ENCODE measurements around the gene ANKRD28. TPM values are rescaled to one million over a fixed set of nuclear protein-coding genes. Genes with fewer than 3 reads are reported as not detected.

The ANKRD28 gene
- total RNA-seq, 2 experiments from 2014 or later, result 52.9 to 59.9 TPM

DNA sequence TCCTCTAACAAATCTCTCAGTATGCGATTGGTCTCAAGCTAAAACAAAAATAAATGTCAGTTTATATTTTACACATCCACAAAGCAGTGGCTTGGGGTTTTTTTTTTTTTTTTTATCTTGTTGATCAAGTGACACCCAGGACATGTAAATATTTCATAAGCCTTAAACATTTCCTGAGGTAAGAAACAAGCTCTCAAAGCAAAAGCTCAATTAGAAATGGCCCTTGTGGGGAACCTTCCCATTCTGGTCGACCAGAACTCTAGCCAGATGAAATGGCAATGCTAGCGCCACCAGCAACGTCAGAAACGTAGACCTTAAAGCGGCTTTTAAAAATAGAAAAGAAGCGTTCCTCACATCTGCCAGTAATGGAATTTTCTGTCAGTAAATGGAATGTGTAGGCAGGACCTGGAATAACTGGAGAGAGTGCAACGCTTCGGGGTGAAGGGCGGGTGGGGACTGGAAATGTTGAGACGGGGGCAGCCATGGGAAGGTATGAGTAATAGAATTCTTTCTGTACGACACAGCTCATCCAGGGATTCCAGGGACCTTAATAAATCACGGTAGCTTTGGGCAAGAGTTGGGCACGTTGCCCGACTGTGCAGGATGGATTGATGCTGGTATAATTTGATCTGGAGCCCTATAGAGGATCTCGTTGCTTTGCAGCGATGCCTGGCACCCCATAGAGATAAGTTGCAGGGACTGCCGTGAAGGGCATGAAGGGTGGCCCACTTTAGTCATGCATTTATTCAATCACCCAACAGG lies 151.9 kb downstream of the ANKRD28 start:
- Histone ChIP-seq H3K4me2 (ENCODE audit: low read length) (no peak overlapping the region), H3K4me1 (ENCODE audit: insufficient read depth, low read length, poor library complexity, severe bottlenecking) (peaks cover 17% of the 10 kb centered on the region)
- intact Hi-C loops (cut with micrococcal nuclease; ENCODE audit: unreplicated experiment), result no loop called here

DNA sequence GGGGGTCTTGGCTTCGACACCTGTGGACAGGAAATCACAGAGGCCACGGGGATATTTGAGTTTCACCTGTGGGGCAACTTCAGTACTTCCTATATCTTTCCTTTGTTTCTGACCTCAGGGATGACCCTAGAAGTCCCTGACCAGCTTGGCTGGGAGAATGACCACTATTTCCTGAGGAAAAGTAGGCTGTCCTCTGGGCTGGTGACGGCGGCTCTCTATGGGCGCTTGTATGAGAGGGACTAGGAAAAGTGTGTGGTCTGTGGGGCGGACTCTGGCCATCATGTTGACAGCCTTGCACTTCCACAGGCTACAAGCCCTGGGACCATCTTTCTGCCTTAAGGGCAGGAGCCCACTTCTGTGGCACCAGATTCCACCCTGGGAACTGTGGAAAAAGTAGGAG lies 152.5 kb downstream of the ANKRD28 start:
- Histone ChIP-seq H3K4me2 (ENCODE audit: low read length) (no peak overlapping the region), H3K9me2 (ENCODE audit: insufficient read depth, low read length) (no peaks in the 10 kb centered on the region), H4K20me1 (ENCODE audit: insufficient read depth, low read length) (no peaks in the 10 kb centered on the region), H3K36me3 (ENCODE audit: insufficient read depth, low read length) (no peaks in the 10 kb centered on the region), H3K79me2 (ENCODE audit: insufficient read depth, low read depth, low read length) (no peaks in the 10 kb centered on the region), H3K27ac (ENCODE audit: low read depth, low read length, poor library complexity, severe bottlenecking) (no peak overlapping the region), H3K9me3 (ENCODE audit: low read length) (no peaks in the 10 kb centered on the region), H3K4me3 (ENCODE audit: low read depth, low read length, poor library complexity, severe bottlenecking) (no peak overlapping the region), H2AFZ (ENCODE audit: low read length) (no peak overlapping the region), H3K4me1 (ENCODE audit: insufficient read depth, low read length, poor library complexity, severe bottlenecking) (peaks cover 17% of the 10 kb centered on the region)
- CTCF ChIA-PET (ENCODE audit: unreplicated experiment), result no interaction called here
- POLR2A ChIA-PET, result interaction anchor here (1.1 kb wide), 1 partner anchor 17 kb away, joined by 3 read pairs; no protein-coding TSS in a partner anchor
- no peak for TF ChIP-seq EZH2phosphoT487 (IDR thresholded peaks at IDR 0.05; ENCODE audit: borderline replicate concordance, low read depth, low read length)
- TF ChIP-seq, protein P1, sequence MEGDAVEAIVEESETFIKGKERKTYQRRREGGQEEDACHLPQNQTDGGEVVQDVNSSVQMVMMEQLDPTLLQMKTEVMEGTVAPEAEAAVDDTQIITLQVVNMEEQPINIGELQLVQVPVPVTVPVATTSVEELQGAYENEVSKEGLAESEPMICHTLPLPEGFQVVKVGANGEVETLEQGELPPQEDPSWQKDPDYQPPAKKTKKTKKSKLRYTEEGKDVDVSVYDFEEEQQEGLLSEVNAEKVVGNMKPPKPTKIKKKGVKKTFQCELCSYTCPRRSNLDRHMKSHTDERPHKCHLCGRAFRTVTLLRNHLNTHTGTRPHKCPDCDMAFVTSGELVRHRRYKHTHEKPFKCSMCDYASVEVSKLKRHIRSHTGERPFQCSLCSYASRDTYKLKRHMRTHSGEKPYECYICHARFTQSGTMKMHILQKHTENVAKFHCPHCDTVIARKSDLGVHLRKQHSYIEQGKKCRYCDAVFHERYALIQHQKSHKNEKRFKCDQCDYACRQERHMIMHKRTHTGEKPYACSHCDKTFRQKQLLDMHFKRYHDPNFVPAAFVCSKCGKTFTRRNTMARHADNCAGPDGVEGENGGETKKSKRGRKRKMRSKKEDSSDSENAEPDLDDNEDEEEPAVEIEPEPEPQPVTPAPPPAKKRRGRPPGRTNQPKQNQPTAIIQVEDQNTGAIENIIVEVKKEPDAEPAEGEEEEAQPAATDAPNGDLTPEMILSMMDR (conservative IDR thresholded peaks at IDR 0.05; ENCODE audit: low read length), result no peak
- intact Hi-C loops (cut with micrococcal nuclease; ENCODE audit: unreplicated experiment), result no loop called here
- no TSS peak for BruUV-seq (replicated peaks)
- no peak for DNase-seq (ENCODE audit: low spot score)

More for the DNA sequence above, 151.9 kb downstream of the ANKRD28 start:
- no peak for DNase-seq (ENCODE audit: low spot score)
- CTCF ChIA-PET (ENCODE audit: unreplicated experiment), result no interaction called here
- Histone ChIP-seq H3K79me2 (ENCODE audit: insufficient read depth, low read depth, low read length) (no peaks in the 10 kb centered on the region), H3K36me3 (ENCODE audit: insufficient read depth, low read length) (no peaks in the 10 kb centered on the region), H3K4me3 (ENCODE audit: low read depth, low read length, poor library complexity, severe bottlenecking) (no peak overlapping the region), H3K27ac (ENCODE audit: low read depth, low read length, poor library complexity, severe bottlenecking) (no peak overlapping the region), H3K9me3 (ENCODE audit: low read length) (no peaks in the 10 kb centered on the region), H4K20me1 (ENCODE audit: insufficient read depth, low read length) (no peaks in the 10 kb centered on the region), H2AFZ (ENCODE audit: low read length) (no peak overlapping the region), H3K9me2 (ENCODE audit: insufficient read depth, low read length) (no peaks in the 10 kb centered on the region)
- TF ChIP-seq, protein P1 (conservative IDR thresholded peaks at IDR 0.05; ENCODE audit: low read length), result no peak
- no peak for TF ChIP-seq EZH2phosphoT487 (IDR thresholded peaks at IDR 0.05; ENCODE audit: borderline replicate concordance, low read depth, low read length)
- no TSS peak for BruUV-seq (replicated peaks)
- POLR2A ChIA-PET, result interaction anchor here (1.1 kb wide), 1 partner anchor 17 kb away, joined by 3 read pairs; no protein-coding TSS in a partner anchor

DNA sequence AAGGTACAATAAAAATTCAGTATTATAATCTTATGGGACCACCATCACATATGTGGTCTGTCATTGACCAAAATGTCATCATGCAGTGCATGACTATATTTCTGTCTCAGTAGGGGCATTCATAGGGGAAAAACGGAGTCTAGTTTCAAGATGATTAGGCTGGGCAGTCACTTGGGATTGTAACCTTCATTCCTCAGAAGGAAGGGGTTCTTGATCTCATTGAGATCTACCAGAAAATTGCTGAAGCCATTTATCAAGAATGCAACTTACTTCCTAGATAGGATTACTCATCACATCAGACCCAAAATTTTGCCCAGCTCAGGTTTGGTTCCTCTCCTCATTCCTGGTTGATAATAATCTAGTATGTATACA lies 158.9 kb downstream of the ANKRD28 start:
- CTCF ChIA-PET (ENCODE audit: unreplicated experiment), result no interaction called here
- TF ChIP-seq, protein P1 (conservative IDR thresholded peaks at IDR 0.05; ENCODE audit: low read length), result no peak
- TF ChIP-seq EZH2phosphoT487 (IDR thresholded peaks at IDR 0.05; ENCODE audit: borderline replicate concordance, low read depth, low read length), result no peak
- no peak for DNase-seq (ENCODE audit: low spot score)

More for the DNA sequence above, 158.9 kb downstream of the ANKRD28 start:
- H3K27ac ChIP-seq (ENCODE audit: low read depth, low read length, poor library complexity, severe bottlenecking), result no peak overlapping the region
- no peaks in the 10 kb centered on the region for H3K9me3 ChIP-seq (ENCODE audit: low read length)
- no peaks in the 10 kb centered on the region for H4K20me1 ChIP-seq (ENCODE audit: insufficient read depth, low read length)
- no peaks in the 10 kb centered on the region for H3K79me2 ChIP-seq (ENCODE audit: insufficient read depth, low read depth, low read length)
- POLR2A ChIA-PET, result no interaction called here
- BruUV-seq (replicated peaks), result no TSS peak
- no peaks in the 10 kb centered on the region for H3K9me2 ChIP-seq (ENCODE audit: insufficient read depth, low read length)
- intact Hi-C loops (cut with micrococcal nuclease; ENCODE audit: unreplicated experiment), result loop anchor here (10.0 kb wide), 2 partner anchors 316 to 406 kb away; no protein-coding TSS in a partner anchor
- H3K4me3 ChIP-seq (ENCODE audit: low read depth, low read length, poor library complexity, severe bottlenecking), result no peak overlapping the region
- no peaks in the 10 kb centered on the region for H3K36me3 ChIP-seq (ENCODE audit: insufficient read depth, low read length)
- no peak overlapping the region for H2AFZ ChIP-seq (ENCODE audit: low read length)
- no peaks in the 10 kb centered on the region for H3K4me1 ChIP-seq (ENCODE audit: insufficient read depth, low read length, poor library complexity, severe bottlenecking)
- no peak overlapping the region for H3K4me2 ChIP-seq (ENCODE audit: low read length)
